NAMALWA (cell line): Measurements from ENCODE around the gene STK11IP.

Source experiments
- DNase-seq: peaks from one replicate; pipeline ENCODE4 v3.0.0-alpha.2; 2015; ENCODE audit warnings: low spot score

STK11IP gene

GRCh38 chr2:219634171-219634940 is 36.7 kb downstream of the STK11IP start:
- DNase-seq, result no peak

- DNase-seq, result no peak
Observed at GRCh38 chr2:219634951-219635751, 37.5 kb downstream of the STK11IP start.

GRCh38 chr2:219636144-219636915 is 38.7 kb downstream of the STK11IP start:
- no peak for DNase-seq

- no peak for DNase-seq
Observed at GRCh38 chr2:219636941-219637841, 39.5 kb downstream of the STK11IP start.

GRCh38 chr2:219637842-219638185 is 40.2 kb downstream of the STK11IP start:
- DNase-seq, result no peak

GRCh38 chr2:219638217-219638947 is 40.7 kb downstream of the STK11IP start:
- DNase-seq, result no peak

- DNase-seq, result peak; percentile 37
Observed at GRCh38 chr2:219638948-219639755, 41.5 kb downstream of the STK11IP start.

GRCh38 chr2:219641390-219642068 is 43.9 kb downstream of the STK11IP start:
- DNase-seq, result no peak

GRCh38 chr2:219642069-219642454 is 44.4 kb downstream of the STK11IP start:
- no peak for DNase-seq

GRCh38 chr2:219642465-219643083 is 44.9 kb downstream of the STK11IP start:
- peak; percentile 96 for DNase-seq

GRCh38 chr2:219643084-219643473 is 45.4 kb downstream of the STK11IP start:
- no peak for DNase-seq

- DNase-seq, result no peak
Observed at GRCh38 chr2:219643788-219644398, 46.2 kb downstream of the STK11IP start.

- no peak for DNase-seq
Observed at GRCh38 chr2:219644801-219645480, 47.3 kb downstream of the STK11IP start.

- DNase-seq, result no peak
Observed at GRCh38 chr2:219645631-219646527, 48.2 kb downstream of the STK11IP start.

- DNase-seq, result no peak
Observed at GRCh38 chr2:219648176-219648575, 50.5 kb downstream of the STK11IP start.

GRCh38 chr2:219648963-219649362 is 51.3 kb downstream of the STK11IP start:
- no peak for DNase-seq
